Stomach (tissue), 4 donors: ENCODE results near the gene METTL15.

Experiments
- CTCF ChIP-seq, 7 experiments: fragments of 450-650 bp in 4 of 7; fragments of 200-600 bp in 3 of 7; sonication (generic) in 3 of 7; IDR thresholded peaks; one replicate each; pipeline ENCODE4 v1.5.1; 2016 to 2019; ENCODE audit warnings: antibody characterized with exemption in 7 of 7, control low read depth in 2 of 7, mild to moderate bottlenecking in 1 of 7
- EP300 ChIP-seq: sonication (generic); formaldehyde crosslinking; IDR thresholded peaks from one replicate; pipeline ENCODE4 v1.6.1; 2017; ENCODE audit warnings: antibody characterized with exemption
- POLR2A ChIP-seq, 4 donors: fragments of 450-650 bp; IDR thresholded peaks; one replicate each; pipeline ENCODE4 v1.6.1; 2016; ENCODE audit warnings: antibody characterized with exemption in 4 of 4, control low read depth in 2 of 4, mild to moderate bottlenecking in 1 of 4, moderate library complexity in 1 of 4

GRCh38 chr11:28117712-28118111, 9.5 kb downstream of the METTL15 start:
- TF ChIP-seq EP300 (no peak), CTCF (IDR thresholded peaks at IDR 0.05) (no peak), POLR2A (IDR thresholded peaks at IDR 0.05) (no peak)
